GM23338 (cell line): ENCODE data around the gene COL2A1.

Experiments used
- CTCF ChIP-seq, 2 experiments: fragments of 200-600 bp in 1 of 2; sonication (generic) in 1 of 2; conservative IDR thresholded peaks; 2 replicates each; pipeline versions ENCODE4 v1.5.1 to v1.6.1; 2016 to 2017; ENCODE audit warnings: antibody characterized with exemption in 2 of 2, low read depth in 2 of 2, mild to moderate bottlenecking in 2 of 2, moderate library complexity in 1 of 2
- JUNB ChIP-seq: IDR thresholded peaks from one replicate; pipeline ENCODE4 v1.6.1; 2016; ENCODE audit warnings: antibody characterized with exemption; ENCODE audit not compliant: unreplicated experiment

- no peak for TF ChIP-seq CTCF (conservative IDR thresholded peaks at IDR 0.05; ENCODE audit: low read depth in 2 of 2)
- no peak for TF ChIP-seq JUNB
These were observed 45.9 kb upstream of the COL2A1 start for GRCh38 chr12:48050174-48050573.
